Astrocyte of the cerebellum (primary cell): ENCODE results near the gene SCGB1C2.
A peak's percentile ranks its signal among the peaks of the same experiment; 100 is the strongest.
"Not testable (repeated sequence)": the region's sequence is repeated elsewhere in the genome, so short reads cannot be mapped to it uniquely, and the experiment has no call there.

ENCODE experiments used
- DNase-seq: peaks from one replicate; pipeline ENCODE4 v3.0.0-alpha.2; 2011; ENCODE audit warnings: low read depth
- H3K4me3 ChIP-seq: 2 replicates; pipeline ENCODE4 v1.5.1; 2011; ENCODE audit warnings: mild to moderate bottlenecking, low read depth, low read length, moderate library complexity
- CTCF ChIP-seq: IDR thresholded peaks from 2 replicates; pipeline ENCODE4 v1.5.1; 2012; ENCODE audit warnings: low read length, low read depth, moderate library complexity, mild to moderate bottlenecking; ENCODE audit errors: missing control alignments
- in situ Hi-C: cut with HindIII; loops from 2 replicates; pipeline ENCODE4 v1.10.0; 2017; ENCODE audit warnings: low sequenced_read_pairs

Gene SCGB1C2

GRCh38 chr17:163514-164098 is 26.2 kb downstream of the SCGB1C2 start:
- H3K4me3 ChIP-seq, result no peak overlapping the region
- in situ Hi-C loops, result no loop called here
- no peak for DNase-seq
- TF ChIP-seq CTCF, result no peak

GRCh38 chr17:164303-165235 is 27.2 kb downstream of the SCGB1C2 start:
- H3K4me3 ChIP-seq, result no peak overlapping the region
- in situ Hi-C loops, result no loop called here
- peak; percentile 4 for DNase-seq
- TF ChIP-seq CTCF, result peak; percentile 65

- no peak for DNase-seq
- no peak for TF ChIP-seq CTCF
- H3K4me3 ChIP-seq, result no peak overlapping the region
- in situ Hi-C loops, result no loop called here
Measured at GRCh38 chr17:165939-166338, 28.6 kb downstream of the SCGB1C2 start.

GRCh38 chr17:168614-169013 is 31.2 kb downstream of the SCGB1C2 start:
- DNase-seq, in situ Hi-C loops: not testable (repeated sequence)

GRCh38 chr17:170130-170670 is 32.8 kb downstream of the SCGB1C2 start:
- in situ Hi-C loops, result no loop called here
- no peak for TF ChIP-seq CTCF
- H3K4me3 ChIP-seq, result no peak overlapping the region
- no peak for DNase-seq

More at GRCh38 chr17:168614-169013, 31.2 kb downstream of the SCGB1C2 start:
- not testable (repeated sequence) for H3K4me3 ChIP-seq

- no peak for DNase-seq
- no peak for TF ChIP-seq CTCF
- in situ Hi-C loops, result no loop called here
Measured at GRCh38 chr17:171871-172270, 34.5 kb downstream of the SCGB1C2 start.

GRCh38 chr17:172401-172800 is 35.0 kb downstream of the SCGB1C2 start:
- TF ChIP-seq CTCF, result no peak
- no peak overlapping the region for H3K4me3 ChIP-seq
- in situ Hi-C loops, result no loop called here
- DNase-seq, result no peak

More at GRCh38 chr17:171871-172270, 34.5 kb downstream of the SCGB1C2 start:
- no peak overlapping the region for H3K4me3 ChIP-seq
